MM.1S (cell line): Measurements from ENCODE around the gene KCNK10.

Experiments used
- DNase-seq: peaks from one replicate; pipeline ENCODE4 v3.0.0-alpha.2; 2015
- H2AFZ ChIP-seq: fragments of 300-600 bp; sonication (generic); 2 replicates; pipeline ENCODE4 v1.6.0; 2016; ENCODE audit warnings: antibody characterized with exemption, low read length
- H3F3A ChIP-seq: fragments of 300-600 bp; sonication (generic); 2 replicates; pipeline ENCODE4 v1.6.1; 2016; ENCODE audit warnings: mild to moderate bottlenecking, antibody characterized with exemption, low read length, moderate library complexity, mixed read lengths; ENCODE audit not compliant: insufficient read depth
- H3K27ac ChIP-seq: fragments of 300-600 bp; sonication (generic); 2 replicates; pipeline ENCODE4 v1.5.1; 2016; ENCODE audit warnings: mild to moderate bottlenecking, low read length
- H3K27me3 ChIP-seq: fragments of 300-600 bp; sonication (generic); replicated peaks from 2 replicates; pipeline ENCODE4 v1.6.0; 2016; ENCODE audit warnings: low read length; ENCODE audit not compliant: insufficient read depth
- H3K36me3 ChIP-seq: fragments of 300-600 bp; sonication (generic); replicated peaks from 2 replicates; pipeline ENCODE4 v1.6.1; 2016; ENCODE audit warnings: mild to moderate bottlenecking, low read length, mixed read lengths; ENCODE audit not compliant: insufficient read depth
- H3K4me1 ChIP-seq: fragments of 300-600 bp; sonication (generic); 2 replicates; pipeline ENCODE4 v1.6.1; 2016; ENCODE audit warnings: low read length, mixed read lengths
- H3K4me2 ChIP-seq: fragments of 300-600 bp; sonication (generic); 2 replicates; pipeline ENCODE4 v1.6.0; 2016; ENCODE audit warnings: low read depth, low read length
- H3K4me3 ChIP-seq: fragments of 300-600 bp; sonication (generic); 2 replicates; pipeline ENCODE4 v1.5.1; 2016; ENCODE audit warnings: low read length, mixed read lengths
- H3K79me2 ChIP-seq: fragments of 300-600 bp; sonication (generic); 2 replicates; pipeline ENCODE4 v1.6.1; 2016; ENCODE audit warnings: mixed run types, low read length, mixed read lengths
- H3K9ac ChIP-seq: fragments of 300-600 bp; sonication (generic); 2 replicates; pipeline ENCODE4 v1.6.1; 2016; ENCODE audit warnings: low read length, mixed read lengths
- H3K9me2 ChIP-seq: fragments of 300-600 bp; sonication (generic); replicated peaks from 2 replicates; pipeline ENCODE4 v1.6.1; 2016; ENCODE audit warnings: mild to moderate bottlenecking, low read length, mixed read lengths; ENCODE audit not compliant: insufficient read depth
- H3K9me3 ChIP-seq: fragments of 300-600 bp; sonication (generic); replicated peaks from 2 replicates; pipeline ENCODE4 v1.6.1; 2016; ENCODE audit warnings: mild to moderate bottlenecking, low read length, mixed read lengths; ENCODE audit not compliant: insufficient read depth
- H4K20me1 ChIP-seq: fragments of 300-600 bp; sonication (generic); 2 replicates; pipeline ENCODE4 v1.6.1; 2016; ENCODE audit warnings: mild to moderate bottlenecking, low read length, moderate library complexity, mixed read lengths; ENCODE audit not compliant: insufficient read depth
- CTCF ChIP-seq: fragments of 300-600 bp; sonication (generic); IDR thresholded peaks from 2 replicates; pipeline ENCODE4 v1.5.1; 2016; ENCODE audit warnings: antibody characterized with exemption, low read length, mixed read lengths
- EZH2 ChIP-seq: fragments of 300-600 bp; sonication (generic); optimal IDR thresholded peaks from 2 replicates; pipeline ENCODE3; 2017; ENCODE audit warnings: low read depth, mild to moderate bottlenecking, antibody characterized with exemption, low read length, mixed read lengths
- EZH2phosphoT487 ChIP-seq: fragments of 300-600 bp; sonication (generic); IDR thresholded peaks from 2 replicates; pipeline ENCODE4 v1.6.1; 2018; ENCODE audit warnings: antibody characterized with exemption, low read length

KCNK10 gene

GRCh38 chr14:88195676-88196075 lies 127.4 kb downstream of the KCNK10 start:
- no peaks in the 10 kb centered on the region for H3K79me2 ChIP-seq
- H3K4me2 ChIP-seq: no peak overlapping the region
- no peak overlapping the region for H2AFZ ChIP-seq
- H3K27me3 ChIP-seq: no peaks in the 10 kb centered on the region
- no peak overlapping the region for H3K4me3 ChIP-seq
- no peaks in the 10 kb centered on the region for H3K9me2 ChIP-seq
- no peak for TF ChIP-seq EZH2
- TF ChIP-seq EZH2phosphoT487: no peak
- no peak for TF ChIP-seq CTCF
- no peak overlapping the region for H3K27ac ChIP-seq
- H3F3A ChIP-seq: no peaks in the 10 kb centered on the region
- H3K9ac ChIP-seq: no peak overlapping the region
- no peaks in the 10 kb centered on the region for H3K9me3 ChIP-seq
- no peaks in the 10 kb centered on the region for H3K36me3 ChIP-seq
- no peaks in the 10 kb centered on the region for H3K4me1 ChIP-seq
- DNase-seq: no peak
- no peaks in the 10 kb centered on the region for H4K20me1 ChIP-seq

GRCh38 chr14:88194531-88194930 lies 128.5 kb downstream of the KCNK10 start:
- TF ChIP-seq EZH2: no peak
- TF ChIP-seq EZH2phosphoT487: no peak
- no peak for TF ChIP-seq CTCF
- H3K4me1 ChIP-seq: no peaks in the 10 kb centered on the region
- H3K4me2 ChIP-seq: no peak overlapping the region
- no peaks in the 10 kb centered on the region for H3K9me2 ChIP-seq
- H3K36me3 ChIP-seq: no peaks in the 10 kb centered on the region
- H3K79me2 ChIP-seq: no peaks in the 10 kb centered on the region
- DNase-seq: no peak
- no peak overlapping the region for H3K27ac ChIP-seq
- no peaks in the 10 kb centered on the region for H4K20me1 ChIP-seq
- no peak overlapping the region for H3K4me3 ChIP-seq
- no peak overlapping the region for H3K9ac ChIP-seq
- no peaks in the 10 kb centered on the region for H3F3A ChIP-seq
- no peaks in the 10 kb centered on the region for H3K27me3 ChIP-seq
- no peaks in the 10 kb centered on the region for H3K9me3 ChIP-seq
- no peak overlapping the region for H2AFZ ChIP-seq

GRCh38 chr14:88191605-88192004 lies 131.5 kb downstream of the KCNK10 start:
- Histone ChIP-seq H3K4me3 (no peak overlapping the region), H2AFZ (no peak overlapping the region), H3F3A (no peaks in the 10 kb centered on the region), H3K27me3 (no peaks in the 10 kb centered on the region), H3K9me2 (no peaks in the 10 kb centered on the region), H3K36me3 (no peaks in the 10 kb centered on the region), H3K4me1 (no peaks in the 10 kb centered on the region), H3K27ac (no peak overlapping the region), H3K4me2 (no peak overlapping the region), H3K79me2 (no peaks in the 10 kb centered on the region), H3K9me3 (no peaks in the 10 kb centered on the region), H3K9ac (no peak overlapping the region), H4K20me1 (no peaks in the 10 kb centered on the region)
- DNase-seq: no peak
- TF ChIP-seq EZH2phosphoT487 (no peak), EZH2 (no peak), CTCF (no peak)
